RWPE2 (cell line): Measurements from ENCODE around the gene CEACAM16.
"Not testable (repeated sequence)": the region's sequence is repeated elsewhere in the genome, so short reads cannot be mapped to it uniquely, and the experiment has no call there.

ENCODE experiments used
- ATAC-seq: fragments of 200-7000 bp; cut with Tn5 transposase; 3 replicates; pipeline ENCODE4 v1.9.1; 2021; ENCODE audit warnings: low read depth
- DNase-seq: peaks from one replicate; pipeline ENCODE4 v3.0.0-alpha.2; 2020; ENCODE audit warnings: low spot score
- H3K27ac ChIP-seq: fragments of 450-650 bp; 2 replicates; pipeline ENCODE4 v1.5.1; 2017; ENCODE audit warnings: mild to moderate bottlenecking; ENCODE audit not compliant: poor library complexity, severe bottlenecking
- H3K27me3 ChIP-seq: fragments of 250-450 bp; sonication (Bioruptor Pico); 2 replicates; pipeline ENCODE4 v1.5.1; 2021; ENCODE audit warnings: mild to moderate bottlenecking, moderate library complexity; ENCODE audit not compliant: insufficient read depth, poor library complexity, severe bottlenecking
- H3K36me3 ChIP-seq: fragments of 250-450 bp; sonication (Bioruptor Pico); 2 replicates; pipeline ENCODE4 v1.5.1; 2020; ENCODE audit warnings: low read depth, mild to moderate bottlenecking, moderate library complexity
- H3K4me1 ChIP-seq: fragments of 250-450 bp; sonication (Bioruptor Pico); 2 replicates; pipeline ENCODE4 v1.5.1; 2021; ENCODE audit warnings: mild to moderate bottlenecking, moderate library complexity; ENCODE audit not compliant: insufficient read depth, poor library complexity, severe bottlenecking
- H3K4me3 ChIP-seq: fragments of 250-450 bp; sonication (Bioruptor Pico); 2 replicates; pipeline ENCODE4 v1.5.1; 2021; ENCODE audit warnings: mild to moderate bottlenecking, moderate library complexity; ENCODE audit not compliant: severe bottlenecking
- H3K9me3 ChIP-seq: fragments of 250-450 bp; sonication (Bioruptor Pico); 2 replicates; pipeline ENCODE4 v1.5.1; 2021; ENCODE audit warnings: mild to moderate bottlenecking, moderate library complexity; ENCODE audit not compliant: severe bottlenecking
- TF ChIP-seq, protein P1 (sequence below): fragments of 450-650 bp; IDR thresholded peaks from one replicate; pipeline ENCODE4 v1.5.1; 2017; ENCODE audit warnings: mild to moderate bottlenecking, moderate library complexity; ENCODE audit not compliant: poor library complexity, severe bottlenecking

Gene CEACAM16

GRCh38 chr19:44706506-44707236 lies 7.7 kb downstream of the CEACAM16 start:
- H3K27me3 ChIP-seq: no peaks in the 10 kb centered on the region
- TF ChIP-seq, protein P1, sequence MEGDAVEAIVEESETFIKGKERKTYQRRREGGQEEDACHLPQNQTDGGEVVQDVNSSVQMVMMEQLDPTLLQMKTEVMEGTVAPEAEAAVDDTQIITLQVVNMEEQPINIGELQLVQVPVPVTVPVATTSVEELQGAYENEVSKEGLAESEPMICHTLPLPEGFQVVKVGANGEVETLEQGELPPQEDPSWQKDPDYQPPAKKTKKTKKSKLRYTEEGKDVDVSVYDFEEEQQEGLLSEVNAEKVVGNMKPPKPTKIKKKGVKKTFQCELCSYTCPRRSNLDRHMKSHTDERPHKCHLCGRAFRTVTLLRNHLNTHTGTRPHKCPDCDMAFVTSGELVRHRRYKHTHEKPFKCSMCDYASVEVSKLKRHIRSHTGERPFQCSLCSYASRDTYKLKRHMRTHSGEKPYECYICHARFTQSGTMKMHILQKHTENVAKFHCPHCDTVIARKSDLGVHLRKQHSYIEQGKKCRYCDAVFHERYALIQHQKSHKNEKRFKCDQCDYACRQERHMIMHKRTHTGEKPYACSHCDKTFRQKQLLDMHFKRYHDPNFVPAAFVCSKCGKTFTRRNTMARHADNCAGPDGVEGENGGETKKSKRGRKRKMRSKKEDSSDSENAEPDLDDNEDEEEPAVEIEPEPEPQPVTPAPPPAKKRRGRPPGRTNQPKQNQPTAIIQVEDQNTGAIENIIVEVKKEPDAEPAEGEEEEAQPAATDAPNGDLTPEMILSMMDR: no peak
- H3K9me3 ChIP-seq: no peaks in the 10 kb centered on the region
- ATAC-seq (no peak), DNase-seq (no peak)
- H3K27ac ChIP-seq: no peak overlapping the region
- no peak overlapping the region for H3K4me3 ChIP-seq
- H3K36me3 ChIP-seq: no peaks in the 10 kb centered on the region
- H3K4me1 ChIP-seq: no peaks in the 10 kb centered on the region

GRCh38 chr19:44707794-44708193 lies 8.8 kb downstream of the CEACAM16 start:
- TF ChIP-seq, protein P1: no peak
- Histone ChIP-seq H3K4me3 (no peak overlapping the region), H3K27ac (no peak overlapping the region), H3K27me3 (no peaks in the 10 kb centered on the region), H3K36me3 (no peaks in the 10 kb centered on the region), H3K4me1 (no peaks in the 10 kb centered on the region), H3K9me3 (no peaks in the 10 kb centered on the region)
- no peak for ATAC-seq
- DNase-seq: no peak

DNA sequence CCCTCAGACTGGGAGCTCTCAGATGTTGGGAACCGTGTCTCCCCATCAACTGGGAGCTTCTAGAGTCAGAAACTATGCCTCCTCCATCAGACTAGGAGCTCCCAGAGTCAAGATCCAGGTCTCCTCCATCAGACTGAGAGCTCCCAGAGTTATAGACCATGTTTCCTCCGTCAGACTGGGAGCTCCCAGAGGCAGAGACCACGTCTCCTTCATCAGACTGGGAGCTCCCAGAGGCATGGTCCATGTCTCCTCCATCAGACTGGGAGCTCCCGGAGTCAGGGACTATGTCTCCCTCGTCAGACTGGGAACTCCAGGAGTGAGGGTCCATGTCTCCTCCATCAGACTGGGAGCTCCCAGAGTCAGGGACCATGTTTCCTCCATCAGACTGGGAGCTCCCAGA lies 10.0 kb downstream of the CEACAM16 start:
- TF ChIP-seq, protein P1: no peak
- no peaks in the 10 kb centered on the region for H3K36me3 ChIP-seq
- no peaks in the 10 kb centered on the region for H3K4me1 ChIP-seq
- no peaks in the 10 kb centered on the region for H3K27me3 ChIP-seq
- no peaks in the 10 kb centered on the region for H3K9me3 ChIP-seq
- DNase-seq (no peak), ATAC-seq (no peak)
- no peak overlapping the region for H3K27ac ChIP-seq
- H3K4me3 ChIP-seq: no peak overlapping the region

DNA sequence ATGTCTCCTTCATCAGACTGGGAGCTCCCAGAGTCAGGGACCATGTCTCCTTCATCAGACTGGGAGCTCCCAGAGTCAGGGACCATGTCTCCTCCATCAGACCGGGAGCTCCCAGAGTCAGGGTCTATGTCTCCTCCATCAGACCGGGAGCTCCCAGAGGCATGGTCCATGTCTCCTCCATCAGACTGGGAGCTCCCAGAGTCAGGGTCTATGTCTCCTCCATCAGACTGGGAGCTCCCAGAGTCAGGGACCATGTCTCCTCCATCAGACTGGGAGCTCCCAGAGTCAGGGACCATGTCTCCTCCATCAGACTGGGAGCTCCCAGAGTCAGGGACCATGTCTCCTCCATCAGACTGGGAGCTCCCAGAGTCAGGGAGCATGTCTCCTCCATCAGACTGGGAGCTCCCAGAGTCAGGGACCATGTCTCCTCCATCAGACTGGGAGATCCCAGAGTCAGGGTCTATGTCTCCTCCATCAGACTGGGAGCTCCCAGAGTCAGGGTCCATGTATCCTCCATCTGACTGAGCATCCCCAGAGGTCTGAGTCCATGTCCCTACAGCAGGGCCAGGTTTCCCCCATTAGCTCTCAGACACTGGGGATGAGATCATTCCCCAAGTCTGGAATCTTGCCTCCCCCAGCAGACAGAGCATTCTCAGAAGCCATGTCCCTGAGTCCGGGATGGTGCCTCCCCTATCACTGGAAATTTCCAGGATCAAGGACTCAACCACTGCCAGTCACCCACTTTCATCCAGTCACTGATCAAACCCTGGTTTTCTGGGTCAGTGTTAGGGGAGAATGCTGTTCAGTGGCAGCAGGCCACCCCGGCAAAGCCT lies 10.7 kb downstream of the CEACAM16 start:
- not testable (repeated sequence) for H3K4me3 ChIP-seq, H3K9me3 ChIP-seq, H3K4me1 ChIP-seq, H3K27me3 ChIP-seq, ATAC-seq, H3K27ac ChIP-seq, H3K36me3 ChIP-seq, DNase-seq

GRCh38 chr19:44710483-44710882 lies 11.5 kb downstream of the CEACAM16 start:
- Histone ChIP-seq H3K27me3 (no peaks in the 10 kb centered on the region), H3K4me3 (no peak overlapping the region), H3K36me3 (no peaks in the 10 kb centered on the region), H3K27ac (no peak overlapping the region), H3K9me3 (peaks cover 2% of the 10 kb centered on the region), H3K4me1 (no peaks in the 10 kb centered on the region)
- no peak for DNase-seq
- no peak for ATAC-seq
- TF ChIP-seq, protein P1: no peak
